Karpas-422 (cell line): ENCODE data around the gene MARCHF3. TPM values are rescaled to one million over a fixed set of nuclear protein-coding genes. Genes with fewer than 3 reads are reported as not detected.

Source experiments
- total RNA-seq: library from RNA; depleted of rRNA; stranded (reverse); fragments of >200 nt; shearing (Covaris generic); gene quantifications from 2 replicates; pipeline ENCODE4 v1.2.3, GENCODE V29; 2014; ENCODE audit warnings: low replicate concordance; rRNA removed

MARCHF3 gene
- total RNA-seq, 1 experiment from 2014 or later = 0.56 TPM

Other genes with a start within 250 kb of the MARCHF3 start
- 14.3 and 24.2 TPM in 2 replicates for gene C5orf63, start 42.9 kb upstream of the MARCHF3 start, total RNA-seq